Stimulated activated CD4-positive, alpha-beta T cell treated with anti-CD3 and anti-CD28 coated beads, Interleukin-1b, Interleukin-23, amount 100 ng/mL, for 1 hour (primary cell): Measurements from ENCODE around the gene MSANTD7.

ENCODE experiments used
- DNase-seq, 2 donors: peaks; one replicate each; pipeline ENCODE4 v3.0.0-alpha.2; 2020; ENCODE audit warnings: low read depth in 2 of 2

MSANTD7 gene

GRCh38 chr10:14880229-14880628 is 42.1 kb downstream of the MSANTD7 start:
- no peak for DNase-seq

- DNase-seq: no peak
Observed at GRCh38 chr10:14884082-14884481, 46.0 kb downstream of the MSANTD7 start.
